HL-60/S4 treated with phorbol 12-myristate 13-acetate at 8.2 ng/mL for 4 days and 3 days (cell line): ENCODE results near the gene SMAD7.

Experiments
- in situ Hi-C: fragments of 300-500 bp; cut with MboI; formaldehyde crosslinking; loops from 2 replicates; pipeline ENCODE4 v1.15.0; 2022; ENCODE audit warnings: low sequenced_read_pairs

Gene SMAD7

GRCh38 chr18:48917579-48918517, 32.9 kb downstream of the SMAD7 start:
- in situ Hi-C loops: no loop called here

- in situ Hi-C loops: no loop called here
Measured at GRCh38 chr18:48915626-48916425, 34.9 kb downstream of the SMAD7 start.

- in situ Hi-C loops: no loop called here
Measured at GRCh38 chr18:48914581-48915251, 36.0 kb downstream of the SMAD7 start.

- in situ Hi-C loops: no loop called here
Measured at GRCh38 chr18:48913775-48914174, 37.0 kb downstream of the SMAD7 start.

GRCh38 chr18:48913201-48913600, 37.6 kb downstream of the SMAD7 start:
- in situ Hi-C loops: no loop called here

GRCh38 chr18:48910972-48911545, 39.7 kb downstream of the SMAD7 start:
- in situ Hi-C loops: no loop called here

DNA sequence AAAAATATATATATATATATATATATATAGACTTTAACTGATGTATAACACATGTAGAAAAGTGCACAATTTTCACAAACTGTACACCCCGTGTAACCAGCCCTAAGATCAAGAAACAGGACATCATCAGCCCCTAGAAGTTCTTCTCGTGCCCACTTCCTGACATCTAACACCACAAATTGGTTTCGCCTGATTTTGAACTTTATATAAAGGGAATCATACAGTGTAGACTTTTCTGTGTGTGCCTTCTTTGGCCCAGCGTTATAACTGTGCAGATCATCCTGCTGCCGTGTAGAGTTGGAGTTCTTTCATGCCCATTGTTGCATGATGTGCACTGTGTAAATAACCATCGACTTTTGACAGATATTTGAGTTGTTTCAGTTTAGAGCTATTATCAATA, 41.0 kb downstream of the SMAD7 start:
- in situ Hi-C loops: no loop called here

DNA sequence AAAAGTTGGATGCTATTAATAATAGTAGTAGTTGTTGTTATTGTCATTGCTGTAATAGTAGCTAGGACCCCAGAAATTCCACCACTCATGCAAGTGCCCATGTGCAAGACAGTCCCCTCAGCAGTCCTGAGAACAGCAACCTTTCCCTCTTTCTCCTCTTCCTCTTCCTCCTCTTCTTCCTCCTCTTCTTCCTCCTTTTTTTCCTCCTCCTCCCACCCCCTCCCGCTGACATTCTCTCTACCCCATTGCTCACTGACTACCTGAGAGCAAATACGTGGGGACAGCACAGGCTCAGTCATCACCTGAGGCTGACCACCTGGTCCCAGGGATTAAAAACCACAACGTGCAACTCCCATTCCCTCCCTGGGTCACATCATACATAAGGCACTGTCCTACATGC, 41.8 kb downstream of the SMAD7 start:
- in situ Hi-C loops: no loop called here

DNA sequence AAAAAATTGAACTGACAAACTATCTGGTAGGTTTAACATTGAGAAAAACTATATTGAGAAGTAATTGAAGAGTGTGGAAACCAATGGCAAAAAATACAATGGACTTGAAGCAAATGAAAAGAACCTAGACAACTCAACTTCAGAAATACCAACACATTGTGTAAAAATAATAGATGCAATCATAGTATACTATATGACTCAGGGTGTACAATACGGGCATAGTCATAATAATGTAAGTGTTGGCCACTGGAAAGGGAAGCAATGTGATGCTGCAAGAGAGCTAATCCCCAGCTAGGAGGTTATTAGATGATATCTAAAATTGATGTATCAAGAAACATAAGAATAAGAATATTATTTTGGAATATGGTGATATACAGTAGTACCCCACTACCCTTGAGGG, 45.3 kb downstream of the SMAD7 start:
- in situ Hi-C loops: no loop called here

- in situ Hi-C loops: no loop called here
Measured at GRCh38 chr18:48904847-48905394, 45.8 kb downstream of the SMAD7 start.

- in situ Hi-C loops: no loop called here
Measured at GRCh38 chr18:48904091-48904490, 46.7 kb downstream of the SMAD7 start.

DNA sequence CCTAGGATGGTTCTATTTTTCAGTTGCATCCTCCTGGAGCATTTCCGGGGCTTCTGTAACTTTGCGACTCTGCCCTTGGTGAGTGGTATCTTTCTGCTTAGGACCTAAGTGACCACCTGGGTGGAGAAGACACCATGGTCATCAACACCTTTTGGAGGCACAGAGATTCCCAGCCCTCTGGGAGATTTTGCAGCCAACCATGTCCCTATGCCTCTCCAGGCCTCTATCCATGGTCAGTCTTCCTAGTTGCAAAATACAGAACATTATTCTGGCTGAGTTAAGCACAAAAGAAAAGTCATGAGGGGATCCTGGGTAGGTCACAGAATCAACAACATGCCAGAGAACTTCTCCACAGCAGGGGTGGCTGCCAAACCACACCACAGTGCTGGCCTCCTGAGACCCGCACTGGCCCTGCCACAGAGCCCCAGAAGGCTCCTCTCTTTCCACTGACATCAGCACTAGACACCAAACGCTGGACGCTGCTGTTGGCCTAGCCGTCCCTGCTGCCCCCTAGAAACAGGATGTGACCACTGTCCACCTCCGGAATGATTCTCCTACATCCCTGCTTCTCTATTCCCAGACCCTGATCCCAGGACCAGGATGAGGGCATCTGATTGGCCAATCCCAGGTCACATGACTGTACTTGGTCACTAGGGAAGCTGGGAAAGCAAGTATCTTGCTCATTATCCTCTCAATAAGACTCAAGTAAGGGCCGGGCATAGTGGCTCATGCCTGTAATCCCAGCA, 47.7 kb downstream of the SMAD7 start:
- in situ Hi-C loops: no loop called here

- in situ Hi-C loops: no loop called here
Measured at GRCh38 chr18:48902023-48902855, 48.5 kb downstream of the SMAD7 start.

DNA sequence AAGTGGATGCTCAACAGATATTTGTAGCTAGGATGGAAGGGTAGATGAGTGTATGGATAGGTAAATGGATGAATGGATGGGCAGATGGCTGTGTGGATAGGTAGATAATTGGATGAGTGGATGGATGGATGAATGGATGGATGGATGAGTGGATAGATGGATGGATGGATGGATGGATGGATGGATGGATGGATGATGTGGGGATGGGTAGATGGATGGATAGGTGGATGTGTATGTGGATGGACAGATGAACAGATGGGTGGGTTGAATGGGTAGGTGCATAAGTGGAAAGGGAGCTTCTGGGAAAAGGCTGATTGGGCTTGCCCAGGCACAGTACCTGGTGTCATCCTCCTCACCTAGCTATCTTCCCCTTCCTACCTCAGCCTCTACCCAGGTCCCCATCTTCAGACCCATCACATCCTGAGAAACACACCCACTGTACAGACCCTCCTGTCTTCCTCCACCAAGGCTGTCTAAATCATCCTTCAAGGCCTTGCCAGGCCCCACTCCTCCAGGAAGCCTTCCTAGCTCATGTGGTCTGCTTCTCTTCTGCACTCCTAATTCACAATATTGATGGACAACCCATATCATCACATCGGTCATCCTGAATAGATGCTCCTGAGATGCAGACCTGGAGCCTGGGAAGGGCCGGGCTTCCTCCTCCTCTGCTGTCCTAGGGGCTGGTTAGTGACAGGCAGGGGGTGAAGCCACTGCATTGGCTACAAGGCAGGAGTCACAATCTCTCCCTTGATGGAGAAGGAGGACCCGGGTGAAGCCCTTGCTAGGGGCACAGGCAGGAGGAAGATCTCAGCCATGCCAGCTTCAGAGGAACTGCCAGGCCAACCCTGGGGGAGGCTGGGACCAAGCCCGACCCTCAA, 49.4 kb downstream of the SMAD7 start:
- in situ Hi-C loops: no loop called here

DNA sequence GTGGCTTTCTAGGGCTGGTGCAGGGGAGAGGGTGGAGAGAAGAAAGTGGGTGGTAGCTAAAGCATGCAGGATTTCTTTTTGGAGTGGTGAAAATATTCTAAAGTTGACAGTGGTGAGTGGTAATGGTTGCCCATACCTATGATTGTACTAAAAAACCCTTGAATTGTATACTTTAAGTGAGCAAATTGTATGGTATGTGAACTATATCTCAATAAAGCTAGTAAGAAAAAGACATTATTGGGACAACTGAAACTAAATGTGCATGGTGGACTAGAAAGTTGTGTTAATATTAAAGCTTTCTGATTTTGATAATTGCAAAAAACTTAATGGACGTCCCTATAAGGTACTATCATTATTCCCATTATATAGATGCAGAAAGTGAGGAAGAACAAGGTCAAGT, 50.3 kb downstream of the SMAD7 start:
- in situ Hi-C loops: no loop called here

GRCh38 chr18:48899558-48900174, 51.1 kb downstream of the SMAD7 start:
- in situ Hi-C loops: no loop called here

DNA sequence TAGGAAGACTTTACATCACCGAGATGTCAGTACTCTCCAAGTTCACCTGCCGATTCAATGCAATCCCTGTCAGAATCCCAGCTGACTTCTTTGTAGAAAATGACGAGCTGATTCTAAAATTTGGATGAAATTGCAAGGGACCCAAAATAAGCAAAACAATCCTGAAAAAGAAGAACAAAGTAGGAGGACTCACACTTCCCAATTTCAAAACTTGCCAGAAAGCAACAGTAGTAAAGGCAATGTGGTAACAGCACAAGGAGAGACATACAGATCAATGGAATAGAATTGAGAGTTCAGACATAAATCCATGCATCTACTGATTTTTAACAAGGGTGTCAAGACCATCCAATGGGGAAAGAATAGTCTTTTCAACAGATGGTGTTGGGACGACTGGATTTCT, 52.2 kb downstream of the SMAD7 start:
- in situ Hi-C loops: no loop called here

DNA sequence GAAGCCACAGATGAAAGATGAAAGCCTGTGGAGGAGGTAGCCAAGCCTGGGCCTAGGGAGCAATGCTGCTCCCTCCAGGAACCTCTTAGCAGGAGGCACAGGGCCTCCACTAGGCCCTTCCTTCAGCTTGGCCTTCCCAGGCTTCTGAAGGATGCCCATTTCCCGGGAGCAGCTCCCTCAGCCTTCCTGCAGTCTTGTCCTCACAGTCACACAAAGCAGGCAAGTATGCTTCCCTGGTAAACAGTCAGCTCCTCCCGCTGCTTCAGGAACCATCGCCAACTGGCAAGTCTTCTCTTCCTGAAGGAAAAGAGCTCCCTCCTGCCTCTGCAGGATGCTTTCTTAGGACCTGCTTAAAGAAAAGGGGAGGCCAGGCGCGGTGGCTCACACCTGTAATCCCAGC, 53.2 kb downstream of the SMAD7 start:
- in situ Hi-C loops: no loop called here
